ENCODE data around the gene MYO1C.

DNA sequence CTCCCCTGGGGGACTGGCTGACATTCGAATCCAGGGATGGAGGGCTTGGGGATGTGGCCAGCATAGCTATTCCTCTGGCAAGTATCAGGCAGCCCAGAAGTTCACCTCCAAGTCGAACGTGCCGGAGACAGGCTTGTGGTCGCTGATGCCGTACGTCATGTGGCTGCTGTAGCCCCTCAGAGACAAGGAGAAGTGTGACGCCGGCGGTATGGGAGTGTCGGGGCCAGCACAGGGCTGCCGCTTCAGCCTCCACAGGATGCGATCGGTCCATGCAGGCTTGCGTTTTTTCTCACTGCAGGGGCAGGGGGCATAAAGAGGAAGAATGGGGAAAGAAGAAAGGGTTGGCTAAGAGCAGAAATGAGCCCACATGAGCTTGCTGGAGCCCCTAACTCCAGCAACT, 5.3 kb upstream of the MYO1C start:
- TF ChIP-seq, protein P1, sequence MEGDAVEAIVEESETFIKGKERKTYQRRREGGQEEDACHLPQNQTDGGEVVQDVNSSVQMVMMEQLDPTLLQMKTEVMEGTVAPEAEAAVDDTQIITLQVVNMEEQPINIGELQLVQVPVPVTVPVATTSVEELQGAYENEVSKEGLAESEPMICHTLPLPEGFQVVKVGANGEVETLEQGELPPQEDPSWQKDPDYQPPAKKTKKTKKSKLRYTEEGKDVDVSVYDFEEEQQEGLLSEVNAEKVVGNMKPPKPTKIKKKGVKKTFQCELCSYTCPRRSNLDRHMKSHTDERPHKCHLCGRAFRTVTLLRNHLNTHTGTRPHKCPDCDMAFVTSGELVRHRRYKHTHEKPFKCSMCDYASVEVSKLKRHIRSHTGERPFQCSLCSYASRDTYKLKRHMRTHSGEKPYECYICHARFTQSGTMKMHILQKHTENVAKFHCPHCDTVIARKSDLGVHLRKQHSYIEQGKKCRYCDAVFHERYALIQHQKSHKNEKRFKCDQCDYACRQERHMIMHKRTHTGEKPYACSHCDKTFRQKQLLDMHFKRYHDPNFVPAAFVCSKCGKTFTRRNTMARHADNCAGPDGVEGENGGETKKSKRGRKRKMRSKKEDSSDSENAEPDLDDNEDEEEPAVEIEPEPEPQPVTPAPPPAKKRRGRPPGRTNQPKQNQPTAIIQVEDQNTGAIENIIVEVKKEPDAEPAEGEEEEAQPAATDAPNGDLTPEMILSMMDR (IDR thresholded peaks at IDR 0.05): no peak
- TF ChIP-seq POLR2AphosphoS5 (IDR thresholded peaks at IDR 0.05): no peak
- no peak for TF ChIP-seq POLR2A (IDR thresholded peaks at IDR 0.05)
